ENCODE measurements around the gene UVRAG. TPM values are rescaled to one million over a fixed set of nuclear protein-coding genes. Genes with fewer than 3 reads are reported as not detected.

Gene UVRAG
- total and polyA plus RNA-seq, 2 of the 13 experiments (the other 11 are each of a cell fraction or from before 2014, with no cell fraction given), result 9.7 to 17.3 TPM

DNA sequence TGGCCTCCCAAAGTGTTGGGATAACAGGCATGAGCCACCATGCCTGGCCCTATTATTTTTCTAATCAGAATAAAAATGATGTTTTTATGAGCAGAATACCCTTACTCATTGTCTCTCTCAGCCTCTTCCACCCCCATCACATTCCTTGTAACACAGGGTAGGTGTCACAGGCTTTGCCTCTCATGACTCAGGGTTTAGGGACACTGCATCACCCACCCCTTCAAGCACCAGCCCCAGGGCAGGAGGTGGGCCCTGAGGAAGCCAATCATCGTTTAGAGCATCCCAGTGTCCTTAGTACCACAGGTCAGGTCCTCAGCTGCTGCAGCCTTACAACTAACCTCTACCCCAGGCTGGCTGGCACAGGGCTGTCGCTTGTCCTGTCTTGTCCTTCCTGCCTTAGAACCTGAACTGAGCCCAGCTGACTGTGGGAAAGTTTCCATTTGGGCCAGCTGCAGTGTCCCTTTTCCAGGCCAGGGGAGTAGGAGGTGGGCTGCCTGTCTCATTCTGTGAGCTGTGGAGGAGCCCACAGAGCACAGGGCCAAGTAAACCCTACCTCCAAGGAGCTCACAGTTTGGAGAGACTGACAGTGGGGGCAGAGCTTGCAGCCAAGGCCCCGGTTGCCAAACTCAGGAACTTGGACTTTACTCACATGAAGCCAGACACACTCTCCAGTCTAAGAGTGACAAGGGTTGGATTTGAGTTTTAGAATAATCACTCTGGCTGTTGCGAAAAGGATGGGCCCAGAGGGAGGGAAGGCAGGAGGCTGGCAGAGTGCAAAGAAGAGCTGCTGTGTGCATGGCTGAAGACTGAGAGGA, 19.5 kb upstream of the UVRAG start (continued):
- TF ChIP-seq HNF4G (IDR thresholded peaks at IDR 0.05; ENCODE audit: borderline replicate concordance, low read depth, low read length), result peak; percentile 79
- no peak for TF ChIP-seq HNF4G (CRISPR knock-in tag; IDR thresholded peaks at IDR 0.05; ENCODE audit: borderline replicate concordance, low read depth)
- no peak for TF ChIP-seq HOXA7 (CRISPR knock-in tag; IDR thresholded peaks at IDR 0.05)
- TF ChIP-seq ZNF143 (CRISPR knock-in tag; IDR thresholded peaks at IDR 0.05), result peak; percentile 46; the same call in 1 of the 2 replicates
- no peak for TF ChIP-seq ETV6 (CRISPR knock-in tag; conservative IDR thresholded peaks at IDR 0.05)
- TF ChIP-seq, protein P1, sequence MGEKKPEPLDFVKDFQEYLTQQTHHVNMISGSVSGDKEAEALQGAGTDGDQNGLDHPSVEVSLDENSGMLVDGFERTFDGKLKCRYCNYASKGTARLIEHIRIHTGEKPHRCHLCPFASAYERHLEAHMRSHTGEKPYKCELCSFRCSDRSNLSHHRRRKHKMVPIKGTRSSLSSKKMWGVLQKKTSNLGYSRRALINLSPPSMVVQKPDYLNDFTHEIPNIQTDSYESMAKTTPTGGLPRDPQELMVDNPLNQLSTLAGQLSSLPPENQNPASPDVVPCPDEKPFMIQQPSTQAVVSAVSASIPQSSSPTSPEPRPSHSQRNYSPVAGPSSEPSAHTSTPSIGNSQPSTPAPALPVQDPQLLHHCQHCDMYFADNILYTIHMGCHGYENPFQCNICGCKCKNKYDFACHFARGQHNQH (CRISPR knock-in tag; IDR thresholded peaks at IDR 0.05), result no peak
- TF ChIP-seq KDM4B (CRISPR knock-in tag; IDR thresholded peaks at IDR 0.05), result 0 out of 2 replicates have a peak, but pooled peaks have one; percentile 4
- TF ChIP-seq, protein P2, sequence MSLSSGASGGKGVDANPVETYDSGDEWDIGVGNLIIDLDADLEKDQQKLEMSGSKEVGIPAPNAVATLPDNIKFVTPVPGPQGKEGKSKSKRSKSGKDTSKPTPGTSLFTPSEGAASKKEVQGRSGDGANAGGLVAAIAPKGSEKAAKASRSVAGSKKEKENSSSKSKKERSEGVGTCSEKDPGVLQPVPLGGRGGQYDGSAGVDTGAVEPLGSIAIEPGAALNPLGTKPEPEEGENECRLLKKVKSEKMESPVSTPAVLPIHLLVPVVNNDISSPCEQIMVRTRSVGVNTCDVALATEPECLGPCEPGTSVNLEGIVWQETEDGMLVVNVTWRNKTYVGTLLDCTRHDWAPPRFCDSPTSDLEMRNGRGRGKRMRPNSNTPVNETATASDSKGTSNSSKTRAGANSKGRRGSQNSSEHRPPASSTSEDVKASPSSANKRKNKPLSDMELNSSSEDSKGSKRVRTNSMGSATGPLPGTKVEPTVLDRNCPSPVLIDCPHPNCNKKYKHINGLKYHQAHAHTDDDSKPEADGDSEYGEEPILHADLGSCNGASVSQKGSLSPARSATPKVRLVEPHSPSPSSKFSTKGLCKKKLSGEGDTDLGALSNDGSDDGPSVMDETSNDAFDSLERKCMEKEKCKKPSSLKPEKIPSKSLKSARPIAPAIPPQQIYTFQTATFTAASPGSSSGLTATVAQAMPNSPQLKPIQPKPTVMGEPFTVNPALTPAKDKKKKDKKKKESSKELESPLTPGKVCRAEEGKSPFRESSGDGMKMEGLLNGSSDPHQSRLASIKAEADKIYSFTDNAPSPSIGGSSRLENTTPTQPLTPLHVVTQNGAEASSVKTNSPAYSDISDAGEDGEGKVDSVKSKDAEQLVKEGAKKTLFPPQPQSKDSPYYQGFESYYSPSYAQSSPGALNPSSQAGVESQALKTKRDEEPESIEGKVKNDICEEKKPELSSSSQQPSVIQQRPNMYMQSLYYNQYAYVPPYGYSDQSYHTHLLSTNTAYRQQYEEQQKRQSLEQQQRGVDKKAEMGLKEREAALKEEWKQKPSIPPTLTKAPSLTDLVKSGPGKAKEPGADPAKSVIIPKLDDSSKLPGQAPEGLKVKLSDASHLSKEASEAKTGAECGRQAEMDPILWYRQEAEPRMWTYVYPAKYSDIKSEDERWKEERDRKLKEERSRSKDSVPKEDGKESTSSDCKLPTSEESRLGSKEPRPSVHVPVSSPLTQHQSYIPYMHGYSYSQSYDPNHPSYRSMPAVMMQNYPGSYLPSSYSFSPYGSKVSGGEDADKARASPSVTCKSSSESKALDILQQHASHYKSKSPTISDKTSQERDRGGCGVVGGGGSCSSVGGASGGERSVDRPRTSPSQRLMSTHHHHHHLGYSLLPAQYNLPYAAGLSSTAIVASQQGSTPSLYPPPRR (CRISPR knock-in tag; IDR thresholded peaks at IDR 0.05; ENCODE audit: borderline replicate concordance), result peak; percentile 33; the same call in 1 of the 2 replicates
- no peak for TF ChIP-seq ZNF337 (CRISPR knock-in tag; IDR thresholded peaks at IDR 0.05; ENCODE audit: borderline replicate concordance, low read depth)
- TF ChIP-seq, protein P3, sequence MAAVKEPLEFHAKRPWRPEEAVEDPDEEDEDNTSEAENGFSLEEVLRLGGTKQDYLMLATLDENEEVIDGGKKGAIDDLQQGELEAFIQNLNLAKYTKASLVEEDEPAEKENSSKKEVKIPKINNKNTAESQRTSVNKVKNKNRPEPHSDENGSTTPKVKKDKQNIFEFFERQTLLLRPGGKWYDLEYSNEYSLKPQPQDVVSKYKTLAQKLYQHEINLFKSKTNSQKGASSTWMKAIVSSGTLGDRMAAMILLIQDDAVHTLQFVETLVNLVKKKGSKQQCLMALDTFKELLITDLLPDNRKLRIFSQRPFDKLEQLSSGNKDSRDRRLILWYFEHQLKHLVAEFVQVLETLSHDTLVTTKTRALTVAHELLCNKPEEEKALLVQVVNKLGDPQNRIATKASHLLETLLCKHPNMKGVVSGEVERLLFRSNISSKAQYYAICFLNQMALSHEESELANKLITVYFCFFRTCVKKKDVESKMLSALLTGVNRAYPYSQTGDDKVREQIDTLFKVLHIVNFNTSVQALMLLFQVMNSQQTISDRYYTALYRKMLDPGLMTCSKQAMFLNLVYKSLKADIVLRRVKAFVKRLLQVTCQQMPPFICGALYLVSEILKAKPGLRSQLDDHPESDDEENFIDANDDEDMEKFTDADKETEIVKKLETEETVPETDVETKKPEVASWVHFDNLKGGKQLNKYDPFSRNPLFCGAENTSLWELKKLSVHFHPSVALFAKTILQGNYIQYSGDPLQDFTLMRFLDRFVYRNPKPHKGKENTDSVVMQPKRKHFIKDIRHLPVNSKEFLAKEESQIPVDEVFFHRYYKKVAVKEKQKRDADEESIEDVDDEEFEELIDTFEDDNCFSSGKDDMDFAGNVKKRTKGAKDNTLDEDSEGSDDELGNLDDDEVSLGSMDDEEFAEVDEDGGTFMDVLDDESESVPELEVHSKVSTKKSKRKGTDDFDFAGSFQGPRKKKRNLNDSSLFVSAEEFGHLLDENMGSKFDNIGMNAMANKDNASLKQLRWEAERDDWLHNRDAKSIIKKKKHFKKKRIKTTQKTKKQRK (IDR thresholded peaks at IDR 0.05; ENCODE audit: low read length), result no peak
- TF ChIP-seq MTF1 (CRISPR knock-in tag; IDR thresholded peaks at IDR 0.05), result no peak
- TF ChIP-seq, protein P4, sequence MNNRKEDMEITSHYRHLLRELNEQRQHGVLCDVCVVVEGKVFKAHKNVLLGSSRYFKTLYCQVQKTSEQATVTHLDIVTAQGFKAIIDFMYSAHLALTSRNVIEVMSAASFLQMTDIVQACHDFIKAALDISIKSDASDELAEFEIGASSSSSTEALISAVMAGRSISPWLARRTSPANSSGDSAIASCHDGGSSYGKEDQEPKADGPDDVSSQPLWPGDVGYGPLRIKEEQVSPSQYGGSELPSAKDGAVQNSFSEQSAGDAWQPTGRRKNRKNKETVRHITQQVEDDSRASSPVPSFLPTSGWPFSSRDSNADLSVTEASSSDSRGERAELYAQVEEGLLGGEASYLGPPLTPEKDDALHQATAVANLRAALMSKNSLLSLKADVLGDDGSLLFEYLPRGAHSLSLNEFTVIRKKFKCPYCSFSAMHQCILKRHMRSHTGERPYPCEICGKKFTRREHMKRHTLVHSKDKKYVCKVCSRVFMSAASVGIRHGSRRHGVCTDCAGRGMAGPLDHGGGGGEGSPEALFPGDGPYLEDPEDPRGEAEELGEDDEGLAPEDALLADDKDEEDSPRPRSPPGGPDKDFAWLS (CRISPR knock-in tag; IDR thresholded peaks at IDR 0.05; ENCODE audit: borderline replicate concordance), result no peak
- TF ChIP-seq ZNF331 (CRISPR knock-in tag; IDR thresholded peaks at IDR 0.05), result peak; percentile 26; the same call in 1 of the 2 replicates
- TF ChIP-seq HNF4A (CRISPR knock-in tag; IDR thresholded peaks at IDR 0.05), result peak; percentile 88
- TF ChIP-seq RARG (CRISPR knock-in tag; IDR thresholded peaks at IDR 0.05; ENCODE audit: low read depth), result no peak
- no peak for TF ChIP-seq POLR2AphosphoS2 (IDR thresholded peaks at IDR 0.05; ENCODE audit: low read depth, low read length)

Data from HepG2 (cell line).